Ovary (tissue), 3 donors: ENCODE results near the gene ROBO3.

Experiments used
- CTCF ChIP-seq, 3 donors: fragments of 450-650 bp in 2 of 3; fragments of 200-600 bp in 1 of 3; IDR thresholded peaks; one replicate each; pipeline versions ENCODE4 v1.5.1 to v1.8.0; 2016 to 2022; ENCODE audit warnings: antibody characterized with exemption in 3 of 3, mild to moderate bottlenecking in 1 of 3
- EP300 ChIP-seq: sonication (generic); formaldehyde crosslinking; IDR thresholded peaks from one replicate; pipeline ENCODE4 v1.6.1; 2017; ENCODE audit warnings: antibody characterized with exemption
- POLR2A ChIP-seq: fragments of 450-650 bp; IDR thresholded peaks from one replicate; pipeline ENCODE4 v1.6.1; 2017; ENCODE audit warnings: antibody characterized with exemption, mild to moderate bottlenecking, moderate library complexity
- donor health status: DM: no; HTN: no; CAD: no.

- TF ChIP-seq CTCF (IDR thresholded peaks at IDR 0.05) (no peak), POLR2A (no peak), EP300 (no peak)
Observed at GRCh38 chr11:124884869-124885479, 19.7 kb downstream of the ROBO3 start.
